Measurements from ENCODE around the gene SLC6A16.

- no peak for TF ChIP-seq CTCF (IDR thresholded peaks at IDR 0.05)
- TF ChIP-seq POLR2A (IDR thresholded peaks at IDR 0.05), result no peak
These were observed 52.8 kb downstream of the SLC6A16 start for GRCh38 chr19:49272204-49272603.
